PC-3 (cell line): ENCODE measurements around the gene CD81.

ENCODE experiments used
- EZH2 ChIP-seq: fragments of 300-600 bp; sonication (generic); IDR thresholded peaks from one replicate; pipeline ENCODE4 v1.6.1; 2017; ENCODE audit warnings: antibody characterized with exemption, mild to moderate bottlenecking, low read length; ENCODE audit not compliant: unreplicated experiment
- TF ChIP-seq, protein P1 (sequence below): fragments of 300-600 bp; sonication (generic); conservative IDR thresholded peaks from 2 replicates; pipeline ENCODE4 v1.5.1; 2017; ENCODE audit warnings: antibody characterized with exemption, low read depth, mild to moderate bottlenecking, low read length

DNA sequence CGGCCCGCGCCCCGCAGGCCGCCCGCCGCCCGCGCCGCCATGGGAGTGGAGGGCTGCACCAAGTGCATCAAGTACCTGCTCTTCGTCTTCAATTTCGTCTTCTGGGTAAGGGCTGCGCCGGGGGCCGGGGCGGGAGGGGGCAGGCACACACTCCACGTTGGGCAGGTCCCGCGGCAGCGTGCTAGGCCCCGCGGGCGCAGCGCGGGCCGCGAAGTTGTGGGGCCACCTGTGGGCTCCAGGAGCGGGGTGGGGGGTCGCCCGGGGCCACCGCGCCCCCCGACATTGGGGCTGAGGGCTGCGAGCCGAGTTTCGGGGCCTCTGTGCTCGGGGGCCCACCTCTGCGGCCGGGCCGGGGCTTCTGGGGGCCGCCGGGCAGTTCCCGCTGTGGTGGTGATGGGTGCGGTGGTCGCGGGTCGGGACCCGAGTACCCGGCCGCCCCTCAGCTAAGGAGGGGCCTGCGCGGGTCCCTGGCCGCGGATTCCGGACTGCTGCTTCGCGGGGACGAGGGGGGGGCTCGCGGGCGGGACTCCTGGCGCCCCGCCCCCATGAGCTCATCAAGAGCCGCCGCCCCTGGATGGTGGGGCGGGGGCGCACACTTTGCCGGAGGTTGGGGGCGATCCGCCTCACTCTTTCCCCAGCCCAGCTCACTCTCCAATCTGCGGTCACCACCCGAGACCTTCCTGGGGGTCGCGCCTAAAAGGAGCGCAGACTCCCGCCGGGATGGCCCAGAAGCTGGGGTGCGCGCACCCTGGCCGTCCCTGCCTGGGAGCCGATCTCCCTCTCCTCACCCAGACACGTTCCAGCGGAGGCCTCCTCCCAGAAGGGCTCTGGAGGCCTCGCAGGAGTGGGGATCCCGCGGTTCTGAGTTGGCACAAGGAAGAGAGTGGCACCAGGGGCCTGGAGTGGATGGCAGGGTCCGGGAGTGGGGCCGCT is 667 bp downstream of the CD81 start:
- TF ChIP-seq, protein P1, sequence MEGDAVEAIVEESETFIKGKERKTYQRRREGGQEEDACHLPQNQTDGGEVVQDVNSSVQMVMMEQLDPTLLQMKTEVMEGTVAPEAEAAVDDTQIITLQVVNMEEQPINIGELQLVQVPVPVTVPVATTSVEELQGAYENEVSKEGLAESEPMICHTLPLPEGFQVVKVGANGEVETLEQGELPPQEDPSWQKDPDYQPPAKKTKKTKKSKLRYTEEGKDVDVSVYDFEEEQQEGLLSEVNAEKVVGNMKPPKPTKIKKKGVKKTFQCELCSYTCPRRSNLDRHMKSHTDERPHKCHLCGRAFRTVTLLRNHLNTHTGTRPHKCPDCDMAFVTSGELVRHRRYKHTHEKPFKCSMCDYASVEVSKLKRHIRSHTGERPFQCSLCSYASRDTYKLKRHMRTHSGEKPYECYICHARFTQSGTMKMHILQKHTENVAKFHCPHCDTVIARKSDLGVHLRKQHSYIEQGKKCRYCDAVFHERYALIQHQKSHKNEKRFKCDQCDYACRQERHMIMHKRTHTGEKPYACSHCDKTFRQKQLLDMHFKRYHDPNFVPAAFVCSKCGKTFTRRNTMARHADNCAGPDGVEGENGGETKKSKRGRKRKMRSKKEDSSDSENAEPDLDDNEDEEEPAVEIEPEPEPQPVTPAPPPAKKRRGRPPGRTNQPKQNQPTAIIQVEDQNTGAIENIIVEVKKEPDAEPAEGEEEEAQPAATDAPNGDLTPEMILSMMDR = no peak
- no peak for TF ChIP-seq EZH2
